IPS-15b (cell line): ENCODE measurements around the gene SOBP.

Experiments
- H3K27me3 ChIP-seq: one replicate; pipeline ENCODE4 v1.6.1; 2013; ENCODE audit warnings: low read length; ENCODE audit not compliant: control insufficient read depth, insufficient read depth
- H3K36me3 ChIP-seq: one replicate; pipeline ENCODE4 v1.6.1; 2013; ENCODE audit warnings: low read length; ENCODE audit not compliant: control insufficient read depth, insufficient read depth
- H3K4me1 ChIP-seq: one replicate; pipeline ENCODE4 v1.6.1; 2013; ENCODE audit warnings: mild to moderate bottlenecking, low read length; ENCODE audit not compliant: control insufficient read depth, insufficient read depth
- H3K4me3 ChIP-seq: one replicate; pipeline ENCODE4 v1.5.1; 2013; ENCODE audit warnings: low read depth, low read length
- H3K9ac ChIP-seq: one replicate; pipeline ENCODE4 v1.6.1; 2013; ENCODE audit warnings: low read depth, mild to moderate bottlenecking, low read length
- H3K9me3 ChIP-seq: one replicate; pipeline ENCODE4 v1.6.1; 2013; ENCODE audit warnings: mild to moderate bottlenecking, low read length; ENCODE audit not compliant: control insufficient read depth, insufficient read depth

SOBP gene

GRCh38 chr6:107534571-107535141, 44.7 kb downstream of the SOBP start:
- Histone ChIP-seq H3K9ac (no peak overlapping the region), H3K4me1 (peaks cover 41% of the 10 kb centered on the region), H3K27me3 (no peaks in the 10 kb centered on the region), H3K4me3 (no peak overlapping the region), H3K36me3 (no peaks in the 10 kb centered on the region), H3K9me3 (no peaks in the 10 kb centered on the region)

- no peaks in the 10 kb centered on the region for H3K9me3 ChIP-seq
- no peaks in the 10 kb centered on the region for H3K27me3 ChIP-seq
- no peak overlapping the region for H3K4me3 ChIP-seq
- H3K4me1 ChIP-seq, result peaks cover 41% of the 10 kb centered on the region
- H3K36me3 ChIP-seq, result no peaks in the 10 kb centered on the region
- no peak overlapping the region for H3K9ac ChIP-seq
Measured at GRCh38 chr6:107535626-107536025, 45.7 kb downstream of the SOBP start.

- peaks cover 41% of the 10 kb centered on the region for H3K4me1 ChIP-seq
Measured at GRCh38 chr6:107536180-107536961, 46.5 kb downstream of the SOBP start.

GRCh38 chr6:107537559-107537958, 47.6 kb downstream of the SOBP start:
- Histone ChIP-seq H3K9me3 (no peaks in the 10 kb centered on the region), H3K4me3 (no peak overlapping the region), H3K4me1 (peaks cover 41% of the 10 kb centered on the region), H3K9ac (no peak overlapping the region), H3K27me3 (no peaks in the 10 kb centered on the region), H3K36me3 (no peaks in the 10 kb centered on the region)

More at GRCh38 chr6:107536180-107536961, 46.5 kb downstream of the SOBP start:
- Histone ChIP-seq H3K36me3 (no peaks in the 10 kb centered on the region), H3K9me3 (no peaks in the 10 kb centered on the region), H3K27me3 (no peaks in the 10 kb centered on the region), H3K4me3 (no peak overlapping the region), H3K9ac (no peak overlapping the region)

GRCh38 chr6:107538856-107539387, 49.0 kb downstream of the SOBP start:
- no peak overlapping the region for H3K4me3 ChIP-seq

GRCh38 chr6:107539409-107539808, 49.5 kb downstream of the SOBP start:
- Histone ChIP-seq H3K9ac (no peak overlapping the region), H3K9me3 (no peaks in the 10 kb centered on the region), H3K27me3 (no peaks in the 10 kb centered on the region), H3K36me3 (no peaks in the 10 kb centered on the region), H3K4me3 (no peak overlapping the region), H3K4me1 (peaks cover 25% of the 10 kb centered on the region)

More at GRCh38 chr6:107538856-107539387, 49.0 kb downstream of the SOBP start:
- Histone ChIP-seq H3K4me1 (peaks cover 30% of the 10 kb centered on the region), H3K9ac (no peak overlapping the region), H3K9me3 (no peaks in the 10 kb centered on the region), H3K27me3 (no peaks in the 10 kb centered on the region), H3K36me3 (no peaks in the 10 kb centered on the region)

GRCh38 chr6:107539849-107540464, 50.0 kb downstream of the SOBP start:
- Histone ChIP-seq H3K9ac (no peak overlapping the region), H3K27me3 (no peaks in the 10 kb centered on the region), H3K4me3 (no peak overlapping the region), H3K9me3 (no peaks in the 10 kb centered on the region), H3K4me1 (peaks cover 19% of the 10 kb centered on the region), H3K36me3 (no peaks in the 10 kb centered on the region)

- H3K4me3 ChIP-seq, result no peak overlapping the region
- no peak overlapping the region for H3K9ac ChIP-seq
- no peaks in the 10 kb centered on the region for H3K36me3 ChIP-seq
- no peaks in the 10 kb centered on the region for H3K9me3 ChIP-seq
- H3K4me1 ChIP-seq, result peaks cover 16% of the 10 kb centered on the region
- no peaks in the 10 kb centered on the region for H3K27me3 ChIP-seq
Measured at GRCh38 chr6:107540465-107540857, 50.5 kb downstream of the SOBP start.

GRCh38 chr6:107542192-107542668, 52.3 kb downstream of the SOBP start:
- Histone ChIP-seq H3K4me3 (no peak overlapping the region), H3K9me3 (no peaks in the 10 kb centered on the region), H3K27me3 (no peaks in the 10 kb centered on the region), H3K4me1 (peaks cover 3% of the 10 kb centered on the region), H3K36me3 (no peaks in the 10 kb centered on the region), H3K9ac (no peak overlapping the region)

GRCh38 chr6:107543088-107543487, 53.2 kb downstream of the SOBP start:
- no peaks in the 10 kb centered on the region for H3K27me3 ChIP-seq
- H3K9ac ChIP-seq, result no peak overlapping the region
- H3K4me1 ChIP-seq, result peaks cover 3% of the 10 kb centered on the region
- H3K36me3 ChIP-seq, result no peaks in the 10 kb centered on the region
- H3K4me3 ChIP-seq, result no peak overlapping the region
- H3K9me3 ChIP-seq, result no peaks in the 10 kb centered on the region

- Histone ChIP-seq H3K4me3 (no peak overlapping the region), H3K4me1 (peaks cover 3% of the 10 kb centered on the region), H3K9ac (no peak overlapping the region), H3K27me3 (no peaks in the 10 kb centered on the region), H3K36me3 (no peaks in the 10 kb centered on the region), H3K9me3 (no peaks in the 10 kb centered on the region)
Measured at GRCh38 chr6:107543567-107543966, 53.6 kb downstream of the SOBP start.
